HepG2 (cell line): ENCODE results near the gene DMXL2. TPM values are rescaled to one million over a fixed set of nuclear protein-coding genes. Genes with fewer than 3 reads are reported as not detected.

Experiments used
- CTCF ChIP-seq: sonication (generic); formaldehyde crosslinking; IDR thresholded peaks from 2 replicates; pipeline ENCODE4 v1.5.0; 2020; ENCODE audit warnings: mild to moderate bottlenecking, missing genetic modification reagents, moderate library complexity
- ETV5 ChIP-seq: IDR thresholded peaks from 2 replicates; pipeline ENCODE4 v1.6.1; 2018; ENCODE audit warnings: missing biosample characterization, missing genetic modification reagents, inconsistent platforms, borderline replicate concordance
- MEIS1 ChIP-seq: sonication (generic); formaldehyde crosslinking; IDR thresholded peaks from 2 replicates; pipeline ENCODE4 v1.9.0; 2021; ENCODE audit warnings: mild to moderate bottlenecking, missing genetic modification reagents, moderate library complexity, borderline replicate concordance
- PRDM15 ChIP-seq: sonication (generic); formaldehyde crosslinking; IDR thresholded peaks from 2 replicates; pipeline ENCODE4 v1.4.0; 2020; ENCODE audit warnings: missing genetic modification reagents
- REST ChIP-seq, 2 experiments: IDR thresholded peaks; 2 replicates each; pipeline ENCODE4 v1.6.1; 2011 to 2012; ENCODE audit warnings: low read length in 2 of 2, borderline replicate concordance in 1 of 2, low read depth in 1 of 2, mild to moderate bottlenecking in 1 of 2, moderate library complexity in 1 of 2
- SRSF9 ChIP-seq: fragments of 200-400 bp; formaldehyde crosslinking; IDR thresholded peaks from 2 replicates; pipeline ENCODE4 v1.6.1; 2018; ENCODE audit warnings: borderline replicate concordance, mild to moderate bottlenecking, low read depth, low read length; ENCODE audit not compliant: insufficient read depth, poor library complexity, severe bottlenecking
- THAP9 ChIP-seq: sonication (generic); formaldehyde crosslinking; IDR thresholded peaks from 2 replicates; pipeline ENCODE4; 2020; ENCODE audit warnings: missing genetic modification reagents, mild to moderate bottlenecking, borderline replicate concordance
- ZBTB38 ChIP-seq: sonication (generic); formaldehyde crosslinking; IDR thresholded peaks from 2 replicates; pipeline ENCODE4 v1.5.1; 2020; ENCODE audit warnings: mild to moderate bottlenecking, missing genetic modification reagents
- ZBTB46 ChIP-seq: sonication (generic); formaldehyde crosslinking; IDR thresholded peaks from 2 replicates; pipeline ENCODE4 v1.4.0; 2020; ENCODE audit warnings: mild to moderate bottlenecking, missing genetic modification reagents, borderline replicate concordance
- ZNF101 ChIP-seq: sonication (generic); formaldehyde crosslinking; IDR thresholded peaks from 2 replicates; pipeline ENCODE4 v1.4.0; 2020; ENCODE audit warnings: mild to moderate bottlenecking, low read depth, missing genetic modification reagents, borderline replicate concordance
- ZNF24 ChIP-seq: fragments of 450-650 bp; IDR thresholded peaks from 2 replicates; pipeline ENCODE4 v1.6.1; 2017; ENCODE audit warnings: antibody characterized with exemption, mild to moderate bottlenecking
- ZNF451 ChIP-seq: sonication (generic); formaldehyde crosslinking; IDR thresholded peaks from 2 replicates; pipeline ENCODE4 v1.5.0; 2020; ENCODE audit warnings: mild to moderate bottlenecking, missing genetic modification reagents
- polyA plus RNA-seq, 8 experiments: library from polyadenylated mRNA; depleted of rRNA in 3 of 8; stranded (reverse) in 7 of 8; unstranded in 1 of 8; fragments of >200 nt; fragmentation: Illumina TruSeq in 4 of 8; extraction: Trizol in 4 of 8; gene quantifications; 2 replicates each; pipeline versions ENCODE4 v1.2.1 to v1.2.3, GENCODE V29; 2011 to 2016; ENCODE audit warnings: low read depth in 4 of 8, missing spikeins in 1 of 8, mixed read lengths in 1 of 8; ENCODE audit not compliant: insufficient read depth in 1 of 8
- total RNA-seq, 5 experiments: library from RNA; depleted of rRNA; stranded (reverse); fragments of >200 nt; fragmentation: Illumina TruSeq; extraction: Trizol; gene quantifications; 2 replicates each; pipeline ENCODE4 v1.2.3, GENCODE V29; 2016; ENCODE audit warnings: low read depth in 1 of 5

Gene DMXL2
- total and polyA plus RNA-seq, 2 of the 13 experiments (the other 11 are each of a cell fraction or from before 2014, with no cell fraction given): 11.6 to 15.3 TPM

GRCh38 chr15:51622604-51623370 lies at the start of gene DMXL2 (continued):
- TF ChIP-seq PRDM15 (CRISPR knock-in tag) (no peak), CTCF (CRISPR knock-in tag) (no peak), ZBTB38 (CRISPR knock-in tag) (no peak), ZNF24 (no peak), ZNF101 (no peak), MEIS1 (CRISPR knock-in tag) (0 out of 2 replicates have a peak, but pooled peaks have one; percentile 31), THAP9 (CRISPR knock-in tag) (no peak; the same call in 1 of the 2 replicates), SRSF9 (no peak), ZNF451 (peak; percentile 49; the same call in 1 of the 2 replicates), ZBTB46 (CRISPR knock-in tag) (no peak; the same call in 1 of the 2 replicates), ETV5 (CRISPR knock-in tag) (0 out of 2 replicates have a peak, but pooled peaks have one; percentile 48), REST (IDR thresholded peaks at IDR 0.05; ENCODE audit: borderline replicate concordance in 1 of 2, low read depth in 1 of 2, low read length in 2 of 2) (no peak)
